Measurements from ENCODE around the gene SND1.

The SND1 gene

GRCh38 chr7:127766831-127767459 lies 115.0 kb downstream of the SND1 start:
- no peak for DNase-seq (ENCODE audit: low read depth in 2 of 2)

GRCh38 chr7:127768241-127768640 lies 116.2 kb downstream of the SND1 start:
- no peak for DNase-seq (ENCODE audit: low read depth in 2 of 2)

GRCh38 chr7:127769137-127769536 lies 117.1 kb downstream of the SND1 start:
- no peak for DNase-seq (ENCODE audit: low read depth in 2 of 2)

- DNase-seq (ENCODE audit: low read depth in 2 of 2): no peak
Measured at GRCh38 chr7:127769696-127770400, 117.9 kb downstream of the SND1 start.

GRCh38 chr7:127770885-127771284 lies 118.9 kb downstream of the SND1 start:
- no peak for DNase-seq (ENCODE audit: low read depth in 2 of 2)

GRCh38 chr7:127771707-127772106 lies 119.7 kb downstream of the SND1 start:
- no peak for DNase-seq (ENCODE audit: low read depth in 2 of 2)

GRCh38 chr7:127776776-127777386 lies 124.9 kb downstream of the SND1 start:
- peak; percentile 86 to 87 for DNase-seq (ENCODE audit: low read depth in 2 of 2)

GRCh38 chr7:127780489-127780888 lies 128.5 kb downstream of the SND1 start:
- DNase-seq (ENCODE audit: low read depth in 2 of 2): no peak

GRCh38 chr7:127781081-127781480 lies 129.1 kb downstream of the SND1 start:
- no peak for DNase-seq (ENCODE audit: low read depth in 2 of 2)

- no peak for DNase-seq (ENCODE audit: low read depth in 2 of 2)
Measured at GRCh38 chr7:127782075-127782474, 130.1 kb downstream of the SND1 start.

- DNase-seq (ENCODE audit: low read depth in 2 of 2): no peak
Measured at GRCh38 chr7:127782654-127783559, 130.9 kb downstream of the SND1 start.

GRCh38 chr7:127786184-127786583 lies 134.2 kb downstream of the SND1 start:
- DNase-seq (ENCODE audit: low read depth in 2 of 2): no peak

- no peak for DNase-seq (ENCODE audit: low read depth in 2 of 2)
Measured at GRCh38 chr7:127789031-127789430, 137.0 kb downstream of the SND1 start.

GRCh38 chr7:127791446-127792189 lies 139.6 kb downstream of the SND1 start:
- DNase-seq (ENCODE audit: low read depth in 2 of 2): peak; percentile 80

- DNase-seq (ENCODE audit: low read depth in 2 of 2): no peak
Measured at GRCh38 chr7:127792528-127793342, 140.7 kb downstream of the SND1 start.

- DNase-seq (ENCODE audit: low read depth in 2 of 2): no peak
Measured at GRCh38 chr7:127793582-127793981, 141.6 kb downstream of the SND1 start.

GRCh38 chr7:127794136-127794535 lies 142.1 kb downstream of the SND1 start:
- no peak for DNase-seq (ENCODE audit: low read depth in 2 of 2)

- DNase-seq (ENCODE audit: low read depth in 2 of 2): no peak
Measured at GRCh38 chr7:127794551-127794950, 142.6 kb downstream of the SND1 start.

GRCh38 chr7:127798023-127798422 lies 146.0 kb downstream of the SND1 start:
- no peak for DNase-seq (ENCODE audit: low read depth in 2 of 2)

- DNase-seq (ENCODE audit: low read depth in 2 of 2): no peak
Measured at GRCh38 chr7:127798769-127799372, 146.9 kb downstream of the SND1 start.

All from fibroblast of skin of left quadriceps (primary cell).